B cell (primary cell): ENCODE results near the gene TBC1D4. TPM values are rescaled to one million over a fixed set of nuclear protein-coding genes. Genes with fewer than 3 reads are reported as not detected.

ENCODE experiments used
- ATAC-seq: fragments of 200-7000 bp; cut with Tn5 transposase; one replicate; pipeline ENCODE4 v1.10.0; 2021; ENCODE audit warnings: low read depth, mild to moderate bottlenecking, moderate number of reproducible peaks, moderate library complexity
- CTCF ChIA-PET: fragments of 350-600 bp; sonication (Branson Sonifier 250); formaldehyde crosslinking; loops from one replicate; lab custom pipeline; 2021; ENCODE audit warnings: antibody characterized with exemption, inconsistent platforms; lab: Charles Lee
- POLR2A ChIA-PET: fragments of 350-600 bp; sonication (Branson Sonifier 250); formaldehyde crosslinking; loops from one replicate; lab custom pipeline; 2021; ENCODE audit warnings: antibody characterized with exemption; lab: Charles Lee
- DNase-seq: peaks from one replicate; pipeline ENCODE4 v3.0.0; 2013
- H2AFZ ChIP-seq: 2 replicates; pipeline ENCODE4 v1.6.1; 2012; ENCODE audit warnings: mild to moderate bottlenecking, low read depth, low read length; ENCODE audit not compliant: insufficient read depth, poor library complexity, severe bottlenecking
- H3K27ac ChIP-seq, 2 donors: 1 replicate in 1 of 2; 2 replicates in 1 of 2; pipeline ENCODE4 v1.5.1; 2012 to 2013; ENCODE audit warnings: low read length in 2 of 2, mild to moderate bottlenecking in 2 of 2, moderate library complexity in 1 of 2
- H3K27me3 ChIP-seq, 4 experiments: fragments of 200-600 bp in 1 of 4; sonication (generic) in 1 of 4; replicated peaks in 1 of 4; 1 replicate in 2 of 4; 2 replicates in 2 of 4; pipeline versions ENCODE4 v1.6.1 to v1.7.0; 2013 to 2016; ENCODE audit warnings: low read length in 3 of 4, mild to moderate bottlenecking in 2 of 4, mixed read lengths in 1 of 4, moderate library complexity in 1 of 4; ENCODE audit not compliant: insufficient read depth in 4 of 4, control insufficient read depth in 3 of 4; ENCODE audit errors: control extremely low read depth in 1 of 4
- H3K36me3 ChIP-seq, 2 experiments: replicated peaks in 1 of 2; 1 replicate in 1 of 2; 2 replicates in 1 of 2; pipeline versions ENCODE4 v1.6.1 to v1.7.1; 2013; ENCODE audit warnings: low read length in 1 of 2; ENCODE audit not compliant: insufficient read depth in 2 of 2, control insufficient read depth in 1 of 2; ENCODE audit errors: control extremely low read depth in 1 of 2, extremely low read depth in 1 of 2
- H3K4me1 ChIP-seq, 2 donors: fragments of 200-600 bp in 1 of 2; sonication (generic) in 1 of 2; 1 replicate in 1 of 2; 2 replicates in 1 of 2; pipeline versions ENCODE4 v1.5.1 to v1.6.1; 2013 to 2017; ENCODE audit warnings: low read length in 2 of 2; ENCODE audit not compliant: control insufficient read depth in 2 of 2, insufficient read depth in 2 of 2
- H3K4me2 ChIP-seq: replicated peaks from 2 replicates; pipeline ENCODE3; 2012; ENCODE audit warnings: mild to moderate bottlenecking, low read depth, low read length; ENCODE audit not compliant: poor library complexity, severe bottlenecking
- H3K4me3 ChIP-seq, 5 experiments: fragments of 200-600 bp in 1 of 5; sonication (generic) in 1 of 5; 1 replicate in 3 of 5; 2 replicates in 2 of 5; pipeline versions ENCODE4 v1.5.1 to v1.7.0; 2011 to 2016; ENCODE audit warnings: low read length in 4 of 5, mild to moderate bottlenecking in 4 of 5, low read depth in 2 of 5, control low read depth in 1 of 5, moderate library complexity in 1 of 5; ENCODE audit not compliant: insufficient read depth in 1 of 5; ENCODE audit errors: control extremely low read depth in 1 of 5, extremely low read depth in 1 of 5
- H3K79me2 ChIP-seq: fragments of 200-600 bp; sonication (generic); one replicate; pipeline ENCODE4 v1.6.0; 2016; ENCODE audit warnings: low read length; ENCODE audit not compliant: control insufficient read depth, insufficient read depth
- H3K9ac ChIP-seq: fragments of 200-600 bp; sonication (generic); 2 replicates; pipeline ENCODE4 v1.6.1; 2017; ENCODE audit warnings: mild to moderate bottlenecking, low read length, moderate library complexity
- H3K9me3 ChIP-seq, 3 donors: one replicate each; pipeline versions ENCODE4 v1.6.1 to v1.7.1; 2013; ENCODE audit warnings: low read length in 2 of 3; ENCODE audit not compliant: control insufficient read depth in 2 of 3, insufficient read depth in 1 of 3; ENCODE audit errors: control extremely low read depth in 1 of 3
- H4K20me1 ChIP-seq: 2 replicates; pipeline ENCODE4 v1.6.0; 2012; ENCODE audit warnings: mild to moderate bottlenecking, low read length; ENCODE audit not compliant: insufficient read depth, control insufficient read depth, poor library complexity, severe bottlenecking
- H3K27ac Mint-ChIP-seq: one replicate; pipeline ENCODE4 v1.8.0; 2021; ENCODE audit warnings: mixed read lengths
- H3K27me3 Mint-ChIP-seq: one replicate; pipeline ENCODE4 v1.8.0; 2021; ENCODE audit warnings: mixed read lengths
- H3K4me1 Mint-ChIP-seq: one replicate; pipeline ENCODE4 v1.8.0; 2021; ENCODE audit warnings: mixed read lengths
- H3K4me3 Mint-ChIP-seq: one replicate; pipeline ENCODE4 v1.8.0; 2021; ENCODE audit warnings: mixed read lengths
- H3K9me3 Mint-ChIP-seq: one replicate; pipeline ENCODE4 v1.8.0; 2022; ENCODE audit warnings: mixed read lengths; ENCODE audit not compliant: insufficient read depth
- EZH2 ChIP-seq: IDR thresholded peaks from 2 replicates; pipeline ENCODE4 v1.6.1; 2012; ENCODE audit warnings: borderline replicate concordance, low read depth, mild to moderate bottlenecking, moderate library complexity, low read length; ENCODE audit not compliant: insufficient read depth, poor library complexity, severe bottlenecking
- WGBS: methylation state at CpG from one replicate; pipeline ENCODE4 v1.1.5; 2013; ENCODE audit warnings: missing lambda C conversion rate; ENCODE audit not compliant: insufficient coverage; 5-methylcytosine and 5-hydroxymethylcytosine counted together
- intact Hi-C: fragments of 100-400 bp; cut with micrococcal nuclease; formaldehyde crosslinking; loops from one replicate; pipeline ENCODE4 v1.10.0; 2022
- polyA plus RNA-seq: library from polyadenylated mRNA; depleted of rRNA; stranded (reverse); fragments of >200 nt; gene quantifications from 2 replicates; pipeline ENCODE4 v1.2.3, GENCODE V29; 2012
- total RNA-seq, 2 donors: library from RNA; stranded (reverse); fragments of 120-200 nt in 1 of 2; gene quantifications; 1 replicate in 1 of 2; 2 replicates in 1 of 2; pipeline versions ENCODE4 v1.2.3 to v1.2.4, GENCODE V29; 2013 to 2022
- TF ChIP-seq, protein P1 (sequence below): fragments of 200-600 bp; IDR thresholded peaks from one replicate; pipeline ENCODE4 v1.8.0; 2022; ENCODE audit warnings: antibody characterized with exemption, mild to moderate bottlenecking

Gene TBC1D4
- total and polyA plus RNA-seq, 2 donors (not counting 1 experiment from before 2014, with no cell fraction given), result 1.6 to 3.5 TPM

GRCh38 chr13:75511051-75511625 is 29.2 kb upstream of the TBC1D4 start:
- WGBS, result 100% methylated on average over 1 of the region's 3 CpGs
- H3K4me1 Mint-ChIP-seq, result peaks cover 20% of the 10 kb centered on the region
- H3K9me3 ChIP-seq, result peaks cover 0 to 5% (median 0%) of the 10 kb centered on the region in 3 donors

GRCh38 chr13:75508002-75508548 is 26.1 kb upstream of the TBC1D4 start:
- H3K4me3 ChIP-seq, result no peak overlapping the region
- POLR2A ChIA-PET, result no interaction called here
- peaks cover 18% of the 10 kb centered on the region in 2 donors for H3K4me1 ChIP-seq
- H3K4me2 ChIP-seq, result no peak overlapping the region
- no peaks in the 10 kb centered on the region for H4K20me1 ChIP-seq
- H3K79me2 ChIP-seq, result no peaks in the 10 kb centered on the region
- CTCF ChIA-PET, result no interaction called here
- peaks cover 0 to 5% (median 0%) of the 10 kb centered on the region in 3 donors for H3K9me3 ChIP-seq
- no peaks in the 10 kb centered on the region for H3K27me3 ChIP-seq
- no peaks in the 10 kb centered on the region for H3K36me3 ChIP-seq
- Mint-ChIP-seq H3K27ac (no peak overlapping the region), H3K4me1 (peaks cover 13% of the 10 kb centered on the region), H3K9me3 (no peaks in the 10 kb centered on the region), H3K27me3 (no peaks in the 10 kb centered on the region), H3K4me3 (no peak overlapping the region)
- no peak overlapping the region for H3K27ac ChIP-seq
- H3K9ac ChIP-seq, result no peak overlapping the region
- DNase-seq, result no peak
- no peak overlapping the region for H2AFZ ChIP-seq
- TF ChIP-seq, protein P1, sequence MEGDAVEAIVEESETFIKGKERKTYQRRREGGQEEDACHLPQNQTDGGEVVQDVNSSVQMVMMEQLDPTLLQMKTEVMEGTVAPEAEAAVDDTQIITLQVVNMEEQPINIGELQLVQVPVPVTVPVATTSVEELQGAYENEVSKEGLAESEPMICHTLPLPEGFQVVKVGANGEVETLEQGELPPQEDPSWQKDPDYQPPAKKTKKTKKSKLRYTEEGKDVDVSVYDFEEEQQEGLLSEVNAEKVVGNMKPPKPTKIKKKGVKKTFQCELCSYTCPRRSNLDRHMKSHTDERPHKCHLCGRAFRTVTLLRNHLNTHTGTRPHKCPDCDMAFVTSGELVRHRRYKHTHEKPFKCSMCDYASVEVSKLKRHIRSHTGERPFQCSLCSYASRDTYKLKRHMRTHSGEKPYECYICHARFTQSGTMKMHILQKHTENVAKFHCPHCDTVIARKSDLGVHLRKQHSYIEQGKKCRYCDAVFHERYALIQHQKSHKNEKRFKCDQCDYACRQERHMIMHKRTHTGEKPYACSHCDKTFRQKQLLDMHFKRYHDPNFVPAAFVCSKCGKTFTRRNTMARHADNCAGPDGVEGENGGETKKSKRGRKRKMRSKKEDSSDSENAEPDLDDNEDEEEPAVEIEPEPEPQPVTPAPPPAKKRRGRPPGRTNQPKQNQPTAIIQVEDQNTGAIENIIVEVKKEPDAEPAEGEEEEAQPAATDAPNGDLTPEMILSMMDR, result no peak
- no peak for TF ChIP-seq EZH2
- ATAC-seq, result no peak
- intact Hi-C loops, result no loop called here
- WGBS, result 98% methylated on average over 6 of the region's 6 CpGs

More at GRCh38 chr13:75511051-75511625, 29.2 kb upstream of the TBC1D4 start:
- POLR2A ChIA-PET, result no interaction called here
- H4K20me1 ChIP-seq, result no peaks in the 10 kb centered on the region
- Mint-ChIP-seq H3K9me3 (no peaks in the 10 kb centered on the region), H3K27me3 (no peaks in the 10 kb centered on the region), H3K27ac (no peak overlapping the region), H3K4me3 (no peak overlapping the region)
- no peak for TF ChIP-seq EZH2
- TF ChIP-seq, protein P1, result no peak
- H3K9ac ChIP-seq, result no peak overlapping the region
- intact Hi-C loops, result no loop called here
- DNase-seq, result no peak
- H3K4me3 ChIP-seq, result no peak overlapping the region
- no peak overlapping the region for H2AFZ ChIP-seq
- no peaks in the 10 kb centered on the region for H3K79me2 ChIP-seq
- peaks cover 22 to 24% of the 10 kb centered on the region in 2 donors for H3K4me1 ChIP-seq
- no peaks in the 10 kb centered on the region for H3K36me3 ChIP-seq
- no peak overlapping the region for H3K4me2 ChIP-seq
- no peaks in the 10 kb centered on the region for H3K27me3 ChIP-seq
- ATAC-seq, result no peak
- H3K27ac ChIP-seq, result no peak overlapping the region
- CTCF ChIA-PET, result no interaction called here
